Ramos (cell line): ENCODE measurements around the gene USP17L12.
"Not testable (repeated sequence)": the region's sequence is repeated elsewhere in the genome, so short reads cannot be mapped to it uniquely, and the experiment has no call there.

ENCODE experiments used
- in situ Hi-C: fragments of 300-500 bp; cut with MboI; formaldehyde crosslinking; loops from one replicate; pipeline ENCODE4 v1.14.3; 2022; ENCODE audit warnings: low sequenced_read_pairs; ENCODE audit not compliant: unreplicated experiment

Gene USP17L12, protein sequence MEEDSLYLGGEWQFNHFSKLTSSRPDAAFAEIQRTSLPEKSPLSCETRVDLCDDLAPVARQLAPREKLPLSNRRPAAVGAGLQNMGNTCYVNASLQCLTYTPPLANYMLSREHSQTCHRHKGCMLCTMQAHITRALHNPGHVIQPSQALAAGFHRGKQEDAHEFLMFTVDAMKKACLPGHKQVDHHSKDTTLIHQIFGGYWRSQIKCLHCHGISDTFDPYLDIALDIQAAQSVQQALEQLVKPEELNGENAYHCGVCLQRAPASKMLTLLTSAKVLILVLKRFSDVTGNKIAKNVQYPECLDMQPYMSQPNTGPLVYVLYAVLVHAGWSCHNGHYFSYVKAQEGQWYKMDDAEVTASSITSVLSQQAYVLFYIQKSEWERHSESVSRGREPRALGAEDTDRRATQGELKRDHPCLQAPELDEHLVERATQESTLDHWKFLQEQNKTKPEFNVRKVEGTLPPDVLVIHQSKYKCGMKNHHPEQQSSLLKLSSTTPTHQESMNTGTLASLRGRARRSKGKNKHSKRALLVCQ

GRCh38 chr4:9219852-9220251 lies at the start of gene USP17L12:
Gene USP17L12 (plus strand): TSS chr4:9220152. CDS start chr4:9220152, 0 bp downstream.
- in situ Hi-C loops: not testable (repeated sequence)

- in situ Hi-C loops: not testable (repeated sequence)
These were observed 9.6 kb upstream of the USP17L12 start, which contains the start of gene USP17L10 for GRCh38 chr4:9210357-9210756. Gene USP17L10 (plus strand): TSS chr4:9210657. CDS start chr4:9210657, 0 bp downstream.

GRCh38 chr4:9214701-9215100 lies 5.3 kb upstream of the USP17L12 start:
- in situ Hi-C loops: not testable (repeated sequence)

DNA sequence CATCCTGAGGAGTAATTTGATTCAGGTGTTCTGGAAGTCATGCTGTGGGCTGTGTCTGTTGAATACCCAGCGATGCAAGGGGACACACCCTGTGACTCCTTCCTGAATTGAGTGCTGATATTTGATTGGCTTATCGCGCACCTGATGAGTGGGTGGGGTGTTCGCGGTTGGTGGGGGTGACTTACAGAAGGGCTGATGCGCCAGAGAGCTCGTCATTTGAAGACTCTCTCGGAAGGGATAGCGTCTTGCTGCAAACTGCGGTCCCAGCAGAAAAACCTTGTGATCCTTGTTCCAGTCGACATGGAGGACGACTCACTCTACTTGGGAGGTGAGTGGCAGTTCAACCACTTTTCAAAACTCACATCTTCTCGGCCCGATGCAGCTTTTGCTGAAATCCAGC lies 4.8 kb upstream of the USP17L12 start, which contains the start of gene USP17L11:
USP17L11 (plus strand) TSS at position 301 of the 400 bp plus-strand sequence; CDS start at position 301, 0 bp downstream.
- in situ Hi-C loops: not testable (repeated sequence)

GRCh38 chr4:9224596-9224995 lies 4.6 kb downstream of the USP17L12 start, which contains the start of gene USP17L13:
Gene USP17L13 (plus strand): TSS chr4:9224896. CDS start chr4:9224896, 0 bp downstream.
- in situ Hi-C loops: not testable (repeated sequence)

DNA sequence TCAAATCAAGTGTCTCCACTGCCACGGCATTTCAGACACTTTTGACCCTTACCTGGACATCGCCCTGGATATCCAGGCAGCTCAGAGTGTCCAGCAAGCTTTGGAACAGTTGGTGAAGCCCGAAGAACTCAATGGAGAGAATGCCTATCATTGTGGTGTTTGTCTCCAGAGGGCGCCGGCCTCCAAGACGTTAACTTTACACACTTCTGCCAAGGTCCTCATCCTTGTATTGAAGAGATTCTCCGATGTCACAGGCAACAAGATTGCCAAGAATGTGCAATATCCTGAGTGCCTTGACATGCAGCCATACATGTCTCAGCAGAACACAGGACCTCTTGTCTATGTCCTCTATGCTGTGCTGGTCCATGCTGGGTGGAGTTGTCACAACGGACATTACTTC lies 10.3 kb downstream of the USP17L12 start:
- in situ Hi-C loops: not testable (repeated sequence)

DNA sequence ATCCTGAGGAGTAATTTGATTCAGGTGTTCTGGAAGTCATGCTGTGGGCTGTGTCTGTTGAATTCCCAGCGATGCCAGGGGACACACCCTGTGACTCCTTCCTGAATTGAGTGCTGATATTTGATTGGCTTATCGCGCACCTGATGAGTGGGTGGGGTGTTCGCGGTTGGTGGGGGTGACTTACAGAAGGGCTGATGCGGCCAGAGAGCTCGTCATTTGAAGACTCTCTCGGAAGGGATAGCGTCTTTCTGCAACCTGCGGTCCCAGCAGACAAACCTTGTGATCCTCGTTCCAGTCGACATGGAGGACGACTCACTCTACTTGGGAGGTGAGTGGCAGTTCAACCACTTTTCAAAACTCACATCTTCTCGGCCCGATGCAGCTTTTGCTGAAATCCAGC lies 14.1 kb downstream of the USP17L12 start, which contains the start of gene USP17L15:
USP17L15 (plus strand) TSS at position 301 of the 400 bp plus-strand sequence; CDS start at position 301, 0 bp downstream.
- in situ Hi-C loops: not testable (repeated sequence)

- in situ Hi-C loops: not testable (repeated sequence)
These were observed 18.5 kb downstream of the USP17L12 start for GRCh38 chr4:9238461-9238860.

DNA sequence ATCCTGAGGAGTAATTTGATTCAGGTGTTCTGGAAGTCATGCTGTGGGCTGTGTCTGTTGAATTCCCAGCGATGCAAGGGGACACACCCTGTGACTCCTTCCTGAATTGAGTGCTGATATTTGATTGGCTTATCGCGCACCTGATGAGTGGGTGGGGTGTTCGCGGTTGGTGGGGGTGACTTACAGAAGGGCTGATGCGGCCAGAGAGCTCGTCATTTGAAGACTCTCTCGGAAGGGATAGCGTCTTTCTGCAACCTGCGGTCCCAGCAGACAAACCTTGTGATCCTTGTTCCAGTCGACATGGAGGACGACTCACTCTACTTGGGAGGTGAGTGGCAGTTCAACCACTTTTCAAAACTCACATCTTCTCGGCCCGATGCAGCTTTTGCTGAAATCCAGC lies 23.6 kb downstream of the USP17L12 start, which contains the start of gene USP17L17:
USP17L17 (plus strand) TSS at position 301 of the 400 bp plus-strand sequence; CDS start at position 301, 0 bp downstream.
- in situ Hi-C loops: not testable (repeated sequence)

DNA sequence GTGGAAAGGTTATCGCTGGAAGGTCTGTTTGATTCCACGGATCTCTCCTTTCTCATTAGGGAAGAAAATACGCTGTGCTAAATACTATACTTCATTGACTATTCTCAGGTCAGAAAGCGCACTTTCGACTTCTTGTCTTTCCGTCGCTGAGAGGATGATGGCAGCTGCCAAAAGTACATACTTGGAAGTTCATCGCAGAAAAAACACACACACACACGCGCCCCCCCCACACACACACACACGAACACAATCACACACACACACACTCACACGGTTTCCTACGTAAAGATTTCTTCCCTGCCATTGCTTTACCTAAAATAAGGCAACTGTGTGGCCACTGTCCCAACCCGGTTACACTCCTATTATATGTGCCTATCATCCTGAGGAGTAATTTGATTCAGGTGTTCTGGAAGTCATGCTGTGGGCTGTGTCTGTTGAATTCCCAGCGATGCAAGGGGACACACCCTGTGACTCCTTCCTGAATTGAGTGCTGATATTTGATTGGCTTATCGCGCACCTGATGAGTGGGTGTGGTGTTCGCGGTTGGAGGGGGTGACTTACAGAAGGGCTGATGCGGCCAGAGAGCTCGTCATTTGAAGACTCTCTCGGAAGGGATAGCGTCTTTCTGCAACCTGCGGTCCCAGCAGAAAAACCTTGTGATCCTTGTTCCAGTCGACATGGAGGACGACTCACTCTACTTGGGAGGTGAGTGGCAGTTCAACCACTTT lies 28.2 kb downstream of the USP17L12 start, which contains the start of gene USP17L18:
USP17L18 (plus strand) TSS at position 678 of the 728 bp plus-strand sequence; CDS start at position 678, 0 bp downstream.
- in situ Hi-C loops: not testable (repeated sequence)

DNA sequence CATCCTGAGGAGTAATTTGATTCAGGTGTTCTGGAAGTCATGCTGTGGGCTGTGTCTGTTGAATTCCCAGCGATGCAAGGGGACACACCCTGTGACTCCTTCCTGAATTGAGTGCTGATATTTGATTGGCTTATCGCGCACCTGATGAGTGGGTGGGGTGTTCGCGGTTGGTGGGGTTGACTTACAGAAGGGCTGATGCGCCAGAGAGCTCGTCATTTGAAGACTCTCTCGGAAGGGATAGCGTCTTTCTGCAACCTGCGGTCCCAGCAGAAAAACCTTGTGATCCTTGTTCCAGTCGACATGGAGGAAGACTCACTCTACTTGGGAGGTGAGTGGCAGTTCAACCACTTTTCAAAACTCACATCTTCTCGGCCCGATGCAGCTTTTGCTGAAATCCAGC lies 33.1 kb downstream of the USP17L12 start, which contains the start of gene USP17L19:
USP17L19 (plus strand) TSS at position 301 of the 400 bp plus-strand sequence; CDS start at position 301, 0 bp downstream.
- in situ Hi-C loops: not testable (repeated sequence)

DNA sequence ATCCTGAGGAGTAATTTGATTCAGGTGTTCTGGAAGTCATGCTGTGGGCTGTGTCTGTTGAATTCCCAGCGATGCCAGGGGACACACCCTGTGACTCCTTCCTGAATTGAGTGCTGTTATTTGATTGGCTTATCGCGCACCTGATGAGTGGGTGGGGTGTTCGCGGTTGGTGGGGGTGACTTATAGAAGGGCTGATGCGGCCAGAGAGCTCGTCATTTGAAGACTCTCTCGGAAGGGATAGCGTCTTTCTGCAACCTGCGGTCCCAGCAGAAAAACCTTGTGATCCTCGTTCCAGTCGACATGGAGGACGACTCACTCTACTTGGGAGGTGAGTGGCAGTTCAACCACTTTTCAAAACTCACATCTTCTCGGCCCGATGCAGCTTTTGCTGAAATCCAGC lies 37.9 kb downstream of the USP17L12 start, which contains the start of gene USP17L20:
USP17L20 (plus strand) TSS at position 301 of the 400 bp plus-strand sequence; CDS start at position 301, 0 bp downstream.
- in situ Hi-C loops: not testable (repeated sequence)

DNA sequence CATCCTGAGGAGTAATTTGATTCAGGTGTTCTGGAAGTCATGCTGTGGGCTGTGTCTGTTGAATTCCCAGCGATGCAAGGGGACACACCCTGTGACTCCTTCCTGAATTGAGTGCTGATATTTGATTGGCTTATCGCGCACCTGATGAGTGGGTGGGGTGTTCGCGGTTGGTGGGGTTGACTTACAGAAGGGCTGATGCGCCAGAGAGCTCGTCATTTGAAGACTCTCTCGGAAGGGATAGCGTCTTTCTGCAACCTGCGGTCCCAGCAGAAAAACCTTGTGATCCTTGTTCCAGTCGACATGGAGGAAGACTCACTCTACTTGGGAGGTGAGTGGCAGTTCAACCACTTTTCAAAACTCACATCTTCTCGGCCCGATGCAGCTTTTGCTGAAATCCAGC lies 42.6 kb downstream of the USP17L12 start, which contains the start of gene USP17L21:
USP17L21 (plus strand) TSS at position 301 of the 400 bp plus-strand sequence; CDS start at position 301, 0 bp downstream.
- in situ Hi-C loops: not testable (repeated sequence)

- in situ Hi-C loops: not testable (repeated sequence)
These were observed 47.4 kb downstream of the USP17L12 start, which contains the start of gene USP17L22 for GRCh38 chr4:9267319-9267718. Gene USP17L22 (plus strand): TSS chr4:9267619. CDS start chr4:9267619, 0 bp downstream.
